ENCODE data around the gene MKNK2.

- TF ChIP-seq POLR2A (IDR thresholded peaks at IDR 0.05), result no peak
- TF ChIP-seq, protein P1, sequence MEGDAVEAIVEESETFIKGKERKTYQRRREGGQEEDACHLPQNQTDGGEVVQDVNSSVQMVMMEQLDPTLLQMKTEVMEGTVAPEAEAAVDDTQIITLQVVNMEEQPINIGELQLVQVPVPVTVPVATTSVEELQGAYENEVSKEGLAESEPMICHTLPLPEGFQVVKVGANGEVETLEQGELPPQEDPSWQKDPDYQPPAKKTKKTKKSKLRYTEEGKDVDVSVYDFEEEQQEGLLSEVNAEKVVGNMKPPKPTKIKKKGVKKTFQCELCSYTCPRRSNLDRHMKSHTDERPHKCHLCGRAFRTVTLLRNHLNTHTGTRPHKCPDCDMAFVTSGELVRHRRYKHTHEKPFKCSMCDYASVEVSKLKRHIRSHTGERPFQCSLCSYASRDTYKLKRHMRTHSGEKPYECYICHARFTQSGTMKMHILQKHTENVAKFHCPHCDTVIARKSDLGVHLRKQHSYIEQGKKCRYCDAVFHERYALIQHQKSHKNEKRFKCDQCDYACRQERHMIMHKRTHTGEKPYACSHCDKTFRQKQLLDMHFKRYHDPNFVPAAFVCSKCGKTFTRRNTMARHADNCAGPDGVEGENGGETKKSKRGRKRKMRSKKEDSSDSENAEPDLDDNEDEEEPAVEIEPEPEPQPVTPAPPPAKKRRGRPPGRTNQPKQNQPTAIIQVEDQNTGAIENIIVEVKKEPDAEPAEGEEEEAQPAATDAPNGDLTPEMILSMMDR (IDR thresholded peaks at IDR 0.05), result no peak
These were observed 28.2 kb upstream of the MKNK2 start for GRCh38 chr19:2079076-2079864.

Data from uterus (tissue), 2 donors.